Measurements from ENCODE around the gene DCTN2.
A peak's percentile ranks its signal among the peaks of the same experiment; 100 is the strongest.
"Not testable (repeated sequence)": the region's sequence is repeated elsewhere in the genome, so short reads cannot be mapped to it uniquely, and the experiment has no call there.

DCTN2 gene

DNA sequence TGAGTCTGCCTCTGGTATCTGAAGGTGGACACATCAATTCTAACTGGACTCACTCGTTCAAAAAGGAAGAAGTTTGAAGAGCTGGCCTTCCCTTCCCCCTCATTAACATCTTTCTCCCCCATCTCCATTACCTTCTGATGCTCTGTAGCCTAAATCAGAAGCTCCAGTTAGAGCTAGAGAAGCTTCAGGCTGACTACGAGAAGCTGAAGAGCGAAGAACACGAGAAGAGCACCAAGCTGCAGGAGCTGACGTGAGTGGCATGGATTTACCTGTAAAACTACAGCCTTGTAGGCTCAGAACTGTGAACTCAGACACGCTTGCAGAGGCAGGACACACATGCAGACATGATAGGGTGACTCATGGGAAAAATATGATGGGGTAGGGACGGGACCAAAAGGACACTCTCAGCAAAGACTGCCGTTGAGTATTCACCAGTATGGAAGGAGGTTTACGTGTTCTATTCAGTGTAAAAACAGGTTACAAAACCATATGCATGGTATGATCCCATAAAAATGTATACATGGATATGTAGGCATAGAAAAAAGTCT lies 29.7 kb upstream of the DCTN2 start:
- no peak for DNase-seq

DNA sequence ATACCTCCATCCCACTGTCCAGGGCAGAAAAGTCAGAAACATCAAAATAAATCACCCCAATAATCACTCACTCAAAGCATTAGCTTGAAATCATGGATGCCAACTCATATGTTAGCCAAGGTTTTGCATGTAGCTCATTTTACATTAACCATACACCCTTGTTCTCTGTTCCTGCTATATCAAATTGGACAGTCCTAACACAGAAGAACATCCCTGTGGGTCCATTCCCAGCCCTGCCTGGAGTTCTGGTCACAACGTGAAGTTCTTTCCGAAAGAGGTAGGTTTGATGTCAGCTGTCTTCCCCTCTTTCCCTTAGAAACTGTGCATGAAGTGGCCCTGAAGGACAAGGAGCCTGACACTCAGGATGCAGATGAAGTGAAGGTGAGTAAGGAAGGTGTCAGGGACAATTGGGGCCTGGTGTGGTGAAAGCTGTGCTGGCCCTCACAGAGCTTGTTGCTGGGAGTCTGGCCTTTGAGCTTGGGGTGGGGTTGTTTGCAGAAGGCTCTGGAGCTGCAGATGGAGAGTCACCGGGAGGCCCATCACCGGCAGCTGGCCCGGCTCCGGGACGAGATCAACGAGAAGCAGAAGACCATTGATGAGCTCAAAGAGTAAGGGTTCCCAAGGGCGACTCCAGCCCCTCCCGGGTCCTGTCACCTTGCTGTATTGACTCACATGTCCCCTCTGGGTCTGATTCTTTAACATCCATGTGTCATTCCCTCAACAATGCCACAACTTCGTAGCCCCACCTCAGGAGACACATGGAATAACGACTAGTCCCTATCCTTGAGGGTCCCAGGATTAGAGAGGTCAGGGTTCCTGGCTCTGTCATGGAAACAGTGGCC lies 29.0 kb upstream of the DCTN2 start:
- no peak for DNase-seq

DNA sequence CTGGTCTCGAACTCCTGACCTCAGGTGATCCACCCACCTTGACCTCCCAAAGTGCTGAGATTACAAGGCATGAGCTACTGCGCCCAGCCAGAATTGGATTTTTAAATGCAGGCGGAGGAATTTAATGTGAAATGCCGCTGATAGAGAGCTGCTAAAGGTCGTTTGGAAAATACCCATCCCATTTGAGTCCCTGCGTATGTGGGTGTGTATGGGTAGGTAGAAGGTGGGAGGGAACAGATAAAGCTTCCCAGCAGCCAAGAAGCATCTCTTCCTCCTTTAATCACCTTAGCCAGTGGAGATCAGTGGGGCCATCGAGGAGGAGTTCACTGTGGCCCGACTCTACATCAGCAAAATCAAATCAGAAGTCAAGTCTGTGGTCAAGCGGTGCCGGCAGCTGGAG lies 27.8 kb upstream of the DCTN2 start:
- no peak for DNase-seq

DNA sequence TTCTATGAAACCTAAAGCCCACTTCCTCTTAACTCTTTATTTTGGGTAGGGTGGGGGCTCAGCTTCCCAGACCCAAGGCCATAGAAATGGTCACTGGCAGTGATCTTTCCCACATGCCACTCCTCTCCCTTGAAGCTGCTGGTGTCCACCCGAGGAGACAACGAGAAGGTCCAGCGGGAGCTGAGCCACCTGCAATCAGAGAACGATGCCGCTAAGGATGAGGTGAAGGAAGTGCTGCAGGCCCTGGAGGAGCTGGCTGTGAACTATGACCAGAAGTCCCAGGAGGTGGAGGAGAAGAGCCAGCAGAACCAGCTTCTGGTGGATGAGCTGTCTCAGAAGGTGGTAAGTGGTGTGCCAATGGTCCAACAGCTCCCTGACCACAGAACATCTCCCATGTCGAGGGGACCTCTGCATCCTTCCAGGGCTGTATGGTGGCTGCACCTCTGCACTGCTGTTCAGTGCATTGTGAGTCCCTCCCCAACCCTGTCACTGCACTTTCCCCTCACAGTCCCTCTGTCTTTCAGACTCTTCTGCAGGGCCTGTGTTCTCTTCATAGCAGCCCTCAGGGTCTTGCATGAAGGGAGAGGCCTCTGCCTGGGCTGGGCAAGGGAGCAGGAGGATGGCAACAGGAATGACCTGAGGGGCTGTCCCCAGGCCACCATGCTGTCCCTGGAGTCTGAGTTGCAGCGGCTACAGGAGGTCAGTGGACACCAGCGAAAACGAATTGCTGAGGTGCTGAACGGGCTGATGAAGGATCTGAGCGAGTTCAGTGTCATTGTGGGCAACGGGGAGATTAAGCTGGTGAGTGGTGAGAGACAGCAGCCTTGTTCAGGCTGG lies 25.2 kb upstream of the DCTN2 start:
- no peak for DNase-seq

DNA sequence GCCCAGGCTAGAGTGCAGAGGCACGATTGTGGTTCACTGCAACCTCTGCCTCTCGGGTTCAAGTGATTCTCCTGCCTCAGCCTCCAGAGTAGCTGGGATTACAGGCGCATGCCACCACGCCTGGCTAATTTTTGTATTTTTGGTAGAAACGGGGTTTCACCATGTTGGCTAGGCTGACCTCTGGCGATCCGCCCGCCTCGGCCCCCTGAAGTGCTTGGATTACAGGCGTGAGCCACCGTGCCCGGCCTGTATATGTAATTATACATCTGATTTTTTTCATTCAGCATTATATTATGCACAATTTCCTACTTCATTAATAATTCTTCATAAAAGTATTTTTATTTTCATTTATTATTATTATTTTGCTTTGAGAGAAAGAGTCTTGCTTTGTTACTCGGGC lies 23.4 kb upstream of the DCTN2 start:
- DNase-seq = not testable (repeated sequence)

DNA sequence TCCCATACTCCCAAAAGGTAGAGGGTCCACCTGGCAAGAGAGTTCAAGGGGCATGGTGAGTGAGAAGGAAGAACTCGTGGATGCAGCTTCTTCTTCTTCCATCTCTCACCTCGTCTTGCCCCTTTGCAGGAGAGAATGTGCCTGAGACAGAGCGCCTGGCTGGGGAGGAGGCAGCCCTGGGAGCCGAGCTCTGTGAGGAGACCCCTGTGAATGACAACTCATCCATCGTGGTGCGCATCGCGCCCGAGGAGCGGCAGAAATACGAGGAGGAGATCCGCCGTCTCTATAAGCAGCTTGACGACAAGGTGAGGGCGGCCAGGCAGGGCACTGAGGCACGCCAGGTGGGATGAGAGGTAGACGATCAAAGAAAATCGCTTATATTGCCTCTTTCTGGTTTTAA lies 22.9 kb upstream of the DCTN2 start:
- DNase-seq = no peak

DNA sequence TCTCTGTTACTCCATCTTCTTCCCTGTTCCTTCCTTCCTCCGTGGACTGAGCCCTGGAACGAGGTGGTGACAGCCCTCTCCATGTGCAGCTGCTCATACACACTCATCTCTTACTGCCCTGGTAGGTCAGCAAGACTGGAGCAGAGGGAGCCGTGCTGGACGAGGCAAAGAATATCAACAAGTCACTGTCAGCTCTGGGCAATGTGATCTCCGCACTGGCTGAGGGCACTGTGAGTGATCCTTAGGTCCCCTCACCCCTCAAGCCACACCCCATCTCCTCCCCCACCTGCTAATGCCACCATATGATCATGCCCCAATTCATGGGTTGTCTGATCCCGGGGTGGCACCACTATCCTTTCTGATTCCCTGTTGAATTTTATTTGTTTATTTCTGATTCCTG lies 21.8 kb upstream of the DCTN2 start:
- DNase-seq = no peak

DNA sequence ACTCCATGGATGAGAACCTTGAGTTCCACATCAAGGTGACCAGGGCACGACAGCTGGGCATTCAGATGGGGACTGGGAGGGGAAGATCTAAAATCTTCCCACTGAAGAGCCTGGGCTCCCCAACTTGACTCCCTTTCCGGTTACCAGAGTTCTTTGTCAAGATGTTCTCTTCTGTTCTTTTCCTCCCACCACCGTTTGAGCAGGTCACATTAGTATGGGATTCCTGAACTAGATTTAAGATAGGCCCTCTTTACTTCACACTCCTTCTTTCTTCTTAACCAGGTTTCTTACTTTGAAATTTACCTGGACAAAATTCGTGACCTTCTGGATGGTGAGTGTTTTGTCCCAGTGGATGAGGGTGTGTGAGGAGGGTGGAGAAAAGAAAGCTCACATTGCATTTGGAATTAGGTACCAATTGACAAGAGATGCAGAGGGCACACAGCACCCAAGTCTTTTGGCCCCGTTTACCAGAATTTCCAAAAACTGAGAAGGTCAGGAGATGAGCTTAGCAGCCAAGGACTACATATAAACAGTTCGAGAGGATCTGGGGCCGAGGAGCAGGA lies 17.3 kb upstream of the DCTN2 start:
- DNase-seq = no peak

DNA sequence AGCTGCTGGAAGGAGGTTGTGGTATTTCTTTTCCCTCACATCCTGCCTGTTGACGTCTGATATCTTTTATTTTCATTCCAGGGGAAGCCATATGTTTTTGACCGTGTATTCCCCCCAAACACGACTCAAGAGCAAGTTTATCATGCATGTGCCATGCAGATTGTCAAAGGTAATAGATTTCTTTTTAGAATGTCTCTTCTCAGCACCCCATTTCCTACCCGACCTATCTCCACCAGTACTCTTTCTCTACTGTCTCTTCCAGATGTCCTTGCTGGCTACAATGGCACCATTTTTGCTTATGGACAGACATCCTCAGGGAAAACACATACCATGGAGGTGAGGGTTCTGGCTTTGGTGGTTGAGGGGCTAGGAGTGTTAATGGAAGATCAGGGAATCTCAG lies 16.4 kb upstream of the DCTN2 start:
- no peak for DNase-seq

DNA sequence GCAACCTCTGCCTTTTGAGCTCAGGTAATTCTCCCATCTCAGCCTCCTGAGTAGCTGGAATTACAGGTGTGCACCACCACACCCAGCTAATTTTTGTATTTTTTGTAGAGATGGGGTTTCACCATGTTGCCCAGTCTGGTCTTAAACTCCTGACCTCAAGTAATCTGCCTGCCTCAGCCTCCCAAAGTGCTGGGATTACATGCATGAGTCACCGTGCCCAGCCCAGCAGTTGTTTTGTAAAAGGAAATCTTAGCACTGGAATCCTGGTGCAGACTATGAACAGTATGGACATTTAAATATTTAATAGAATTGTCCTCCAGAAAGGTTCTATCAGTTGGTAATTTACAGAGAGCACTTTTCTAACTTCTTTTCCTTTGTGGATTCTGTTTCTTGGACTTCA lies 14.1 kb upstream of the DCTN2 start:
- not testable (repeated sequence) for DNase-seq

DNA sequence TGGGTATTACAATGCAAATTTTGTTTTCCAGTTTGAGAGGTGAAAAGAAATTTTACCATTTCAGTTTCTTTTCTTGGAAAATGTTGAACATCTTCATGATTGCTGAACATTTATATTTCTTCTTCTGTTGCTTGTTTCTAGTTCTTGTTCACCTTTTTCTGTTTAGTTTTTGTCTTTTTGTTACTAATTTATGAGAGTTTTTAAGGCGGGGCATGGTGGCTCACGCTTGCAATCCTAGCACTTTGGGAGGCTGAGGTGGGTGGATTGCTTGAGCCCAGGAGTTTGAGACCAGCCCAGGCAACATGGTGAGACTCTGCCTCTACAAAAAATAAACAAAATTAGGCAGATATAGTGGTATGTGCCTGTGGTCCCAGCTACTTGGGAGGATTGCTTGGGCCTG lies 13.5 kb upstream of the DCTN2 start:
- no peak for DNase-seq

DNA sequence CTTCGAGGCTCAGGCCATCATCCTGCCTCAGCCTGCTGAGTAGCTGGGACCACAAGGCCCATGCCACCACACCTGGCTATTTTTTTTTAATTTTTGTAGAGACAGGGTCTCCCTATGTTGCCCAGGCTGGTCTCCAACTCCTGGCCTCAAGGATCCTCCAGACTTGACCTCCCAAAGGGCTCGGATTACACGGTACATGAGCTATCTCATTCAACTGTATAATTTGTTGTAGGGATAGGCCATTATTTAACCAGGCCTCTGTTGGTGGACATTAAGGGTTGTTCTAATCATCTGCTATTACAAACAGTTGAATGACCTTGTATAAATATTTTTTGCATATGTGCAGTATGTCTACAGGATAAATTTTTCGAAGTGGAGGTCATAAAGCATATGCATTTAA lies 11.9 kb upstream of the DCTN2 start:
- no peak for DNase-seq

DNA sequence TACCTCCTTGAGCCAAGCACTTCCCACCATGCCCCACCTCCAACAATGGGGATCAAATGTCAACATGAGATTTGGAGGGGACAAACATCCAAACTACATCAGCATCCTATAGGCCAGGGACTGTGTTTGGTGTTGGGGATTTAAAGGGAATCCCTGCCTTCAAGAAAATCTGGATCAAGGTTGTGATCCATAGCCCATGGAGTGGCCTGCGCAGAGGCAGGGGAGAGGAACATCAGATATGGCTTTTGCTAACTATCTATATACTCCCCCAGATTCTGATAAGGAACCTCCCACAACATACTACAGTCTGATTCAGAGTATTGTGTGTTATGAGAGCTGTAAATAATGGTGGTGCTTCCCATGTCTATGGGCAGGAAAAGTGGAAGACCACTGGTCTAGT lies 7.9 kb upstream of the DCTN2 start:
- no peak for DNase-seq

DNA sequence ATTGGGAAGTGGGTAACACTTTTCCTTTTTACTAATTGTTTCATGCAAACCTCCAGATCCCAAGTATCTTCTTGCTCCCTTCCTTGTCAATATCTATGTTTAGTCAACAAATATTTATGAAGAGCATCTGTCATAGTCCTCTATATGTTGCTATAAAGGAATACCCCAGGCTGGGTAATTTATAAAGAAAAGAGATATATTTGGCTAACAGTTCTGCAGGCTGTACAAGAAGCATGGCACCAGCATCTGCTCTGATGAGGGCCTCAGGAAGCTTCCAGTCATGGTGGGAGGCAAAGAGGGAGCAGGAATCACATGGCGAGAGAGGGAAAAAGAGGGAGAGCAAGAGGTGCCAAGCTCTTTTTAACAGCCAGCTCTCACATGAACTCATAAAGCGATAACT lies 7.5 kb upstream of the DCTN2 start:
- no peak for DNase-seq

DNA sequence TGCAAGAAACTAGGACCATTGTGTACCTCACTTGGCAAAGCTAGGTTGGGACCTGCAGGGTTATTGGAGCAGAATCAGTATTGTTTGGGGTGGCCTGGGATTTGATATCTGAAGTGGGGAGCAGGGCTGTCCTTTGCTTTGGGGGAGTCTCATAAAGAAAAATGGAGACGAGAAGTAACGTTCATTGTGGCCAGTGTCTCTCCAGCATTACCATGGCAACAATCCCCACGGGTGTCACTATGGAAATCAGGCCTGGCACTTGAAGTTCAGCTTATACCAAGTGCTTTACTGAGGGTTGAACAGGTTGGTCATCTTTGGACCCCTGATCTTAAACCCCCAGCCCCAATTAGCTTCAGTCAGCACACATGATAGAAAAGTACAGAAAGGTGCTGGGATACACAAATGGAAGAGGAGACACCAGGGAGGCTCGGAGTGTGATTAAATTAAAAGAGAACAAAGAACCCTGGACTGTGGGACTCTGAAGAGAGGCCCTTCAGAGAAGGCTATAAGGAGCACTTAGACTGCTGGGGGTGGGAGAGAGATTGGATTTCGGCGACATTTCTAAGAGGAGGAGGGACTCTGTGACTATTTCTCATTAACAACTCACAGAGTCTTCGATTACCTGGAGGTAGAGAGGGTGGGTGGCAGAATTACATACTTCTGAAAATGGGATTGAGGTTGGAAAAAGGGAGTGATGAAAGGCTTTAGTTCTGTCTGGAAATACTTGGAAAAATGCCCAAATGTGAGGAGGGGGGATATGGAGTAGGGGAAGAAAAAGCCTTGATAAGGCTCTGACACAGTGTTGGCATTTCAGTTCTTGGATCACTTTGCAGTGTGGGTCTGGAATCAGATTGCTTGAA lies 6.6 kb upstream of the DCTN2 start:
- no peak for DNase-seq

DNA sequence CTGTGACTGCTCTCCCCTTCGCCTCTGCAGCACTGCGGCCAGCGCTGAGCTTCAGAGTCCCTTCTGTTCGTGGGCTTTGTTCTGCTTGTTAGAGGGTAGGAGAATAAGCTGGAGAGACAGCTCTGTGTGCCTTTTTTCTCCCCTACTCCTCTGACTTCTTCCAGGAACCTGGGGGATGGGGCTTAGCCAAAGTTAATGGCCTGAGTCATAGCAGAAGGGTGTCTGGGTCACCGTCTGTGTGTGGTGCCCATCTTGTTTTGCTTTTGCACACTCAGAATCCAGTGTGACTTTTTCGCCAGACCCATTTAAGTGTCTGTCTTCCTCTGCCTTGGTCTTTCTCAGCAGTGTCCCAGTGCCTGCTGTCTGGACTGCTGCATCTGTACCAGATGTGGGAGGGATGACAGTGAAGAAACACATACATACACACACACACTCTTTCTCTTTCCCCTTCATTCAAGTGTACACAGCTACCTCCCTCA lies 5.9 kb upstream of the DCTN2 start:
- peak; percentile 51 for DNase-seq

DNA sequence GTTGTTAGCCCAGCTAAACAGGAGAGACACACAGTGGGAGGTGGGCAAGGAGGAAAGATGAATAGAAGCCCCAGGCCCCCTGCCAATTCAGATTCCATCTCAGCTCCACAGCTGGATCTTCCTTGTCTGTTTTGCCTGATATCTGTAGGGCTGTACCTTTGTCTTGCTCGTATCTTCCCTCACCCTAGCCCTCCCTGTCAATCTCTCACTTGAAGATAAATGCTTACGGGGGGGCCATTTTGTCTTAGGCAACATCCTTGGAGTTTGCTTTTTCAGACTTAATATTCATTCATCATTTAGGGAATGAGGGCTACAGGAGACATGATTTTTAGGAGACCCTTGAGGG lies 5.3 kb upstream of the DCTN2 start:
- DNase-seq = no peak

DNA sequence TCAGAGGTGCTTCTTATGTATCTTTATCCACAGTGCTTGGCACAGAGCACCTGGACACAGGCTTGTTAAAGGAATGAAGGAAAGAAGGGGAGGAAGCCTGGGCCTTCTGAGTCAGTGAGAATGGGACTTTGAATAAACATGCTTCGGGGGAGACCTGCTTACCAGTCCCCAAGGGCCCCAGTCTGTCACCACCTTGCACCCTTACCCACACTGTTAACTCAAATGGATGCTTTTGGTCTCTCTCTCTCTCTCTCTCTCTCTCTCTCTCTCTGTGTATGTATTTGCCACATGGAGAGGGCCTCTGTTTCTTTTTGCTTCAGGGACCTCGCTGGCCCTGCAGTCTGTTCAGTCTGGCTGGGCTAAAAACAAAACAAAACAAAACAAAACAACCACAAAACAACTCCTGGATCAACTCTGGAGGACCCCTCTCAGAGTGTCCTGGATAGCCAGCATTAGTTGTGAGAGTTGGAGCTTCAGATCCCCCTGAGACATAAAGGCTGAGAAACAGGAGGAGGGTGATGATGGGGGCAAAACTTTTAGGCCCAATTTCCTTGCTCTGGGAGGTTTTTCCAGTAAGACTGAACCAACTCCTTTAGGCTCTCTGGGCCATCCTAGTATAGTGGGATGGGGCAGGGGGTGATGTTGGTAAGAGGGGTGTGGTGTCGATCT lies 4.8 kb upstream of the DCTN2 start:
- no peak for DNase-seq

DNA sequence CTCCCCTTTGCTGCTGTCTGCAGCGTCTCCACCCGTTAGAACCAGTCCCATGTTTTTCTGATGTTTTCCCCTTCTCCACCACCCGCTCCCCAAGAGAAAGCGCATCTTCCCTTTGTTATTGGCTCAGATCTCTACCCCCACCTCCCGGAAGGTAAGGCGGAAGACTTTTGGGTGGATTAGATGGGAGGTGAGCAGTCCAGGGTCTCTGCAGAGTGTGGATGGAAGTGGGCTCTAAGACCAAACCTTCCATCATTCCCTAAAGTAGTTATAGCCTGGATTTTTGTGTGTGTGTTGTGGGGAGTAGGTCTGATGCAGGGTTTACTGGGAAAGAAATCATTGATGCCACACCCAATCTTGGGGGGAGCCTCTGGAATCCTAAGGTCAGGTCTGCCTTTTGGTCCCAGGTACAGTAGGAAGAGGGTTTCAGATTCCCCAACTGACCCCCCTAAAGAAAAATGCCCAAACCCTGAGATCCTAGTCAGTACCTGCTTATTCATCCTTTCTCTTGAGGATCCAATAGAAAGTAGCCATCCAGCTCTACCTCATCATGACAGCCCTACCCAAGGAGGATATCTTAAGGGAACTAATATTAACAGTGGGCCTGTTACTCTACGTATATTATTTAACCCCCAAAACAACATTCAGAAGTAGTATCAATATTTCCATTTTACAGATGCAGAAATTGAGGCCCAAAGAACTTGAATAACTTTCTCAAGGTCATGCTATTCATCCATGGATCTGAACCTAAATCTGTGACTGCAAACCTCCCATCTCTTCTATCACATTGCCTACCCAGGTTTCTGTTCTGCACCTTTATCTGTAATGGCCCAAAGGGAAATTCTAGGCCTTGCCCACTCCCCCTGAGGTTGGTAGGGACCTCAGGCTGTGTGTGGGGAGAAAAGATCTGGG lies 3.9 kb upstream of the DCTN2 start:
- DNase-seq = no peak

DNA sequence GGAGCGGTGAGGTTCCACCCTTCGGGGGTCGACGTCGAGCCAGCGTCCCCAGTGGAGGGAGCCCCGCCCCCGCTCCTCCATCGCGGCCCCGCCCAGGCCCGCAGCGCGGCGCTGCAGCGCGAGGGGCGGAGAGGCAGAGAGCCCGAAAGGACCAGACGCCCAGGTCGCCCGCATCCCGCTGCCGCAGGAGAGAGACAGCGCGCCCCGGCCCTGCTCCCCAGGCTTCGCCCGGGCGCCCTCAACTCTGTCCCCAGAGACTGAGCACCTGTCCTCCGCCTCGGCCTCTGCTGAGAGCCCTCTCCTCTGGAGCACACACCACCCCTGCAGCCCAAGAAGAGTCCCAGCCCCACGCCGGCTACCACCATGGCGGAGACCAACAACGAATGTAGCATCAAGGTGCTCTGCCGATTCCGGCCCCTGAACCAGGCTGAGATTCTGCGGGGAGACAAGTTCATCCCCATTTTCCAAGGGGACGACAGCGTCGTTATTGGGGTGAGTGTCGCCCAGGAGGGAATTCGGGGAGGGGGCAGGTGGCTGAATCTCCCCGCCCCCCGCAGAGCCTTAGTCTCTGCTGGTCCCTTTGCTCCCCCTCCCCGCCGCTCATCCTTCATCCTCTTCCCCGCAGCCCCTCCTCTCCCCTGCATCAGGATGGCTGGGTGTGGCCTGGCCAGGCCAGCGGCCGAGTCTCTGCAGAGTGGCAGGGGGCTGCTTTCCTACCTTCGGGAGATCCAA lies 3.1 kb upstream of the DCTN2 start, which contains the start of gene KIF5A:
Gene KIF5A (plus strand): TSS at position 136 of the 732 bp plus-strand sequence. CDS start 228 bp downstream, at position 364.
- DNase-seq = no peak
